Spleen (tissue), 11 donors: Measurements from ENCODE around the gene ZFYVE28. TPM values are rescaled to one million over a fixed set of nuclear protein-coding genes. Genes with fewer than 3 reads are reported as not detected.

Experiments
- DNase-seq: peaks from one replicate; pipeline ENCODE4 v3.0.0-alpha.2; 2020
- H3K27ac ChIP-seq, 8 donors: fragments of 200-600 bp; sonication (generic) in 7 of 8; 1 replicate in 4 of 8; 2 replicates in 4 of 8; pipeline versions ENCODE4 v1.5.0 to v1.8.0; 2016 to 2021; ENCODE audit warnings: inconsistent platforms in 4 of 8, mild to moderate bottlenecking in 4 of 8, moderate library complexity in 1 of 8
- H3K27me3 ChIP-seq, 7 donors: fragments of 200-600 bp; sonication (generic) in 6 of 7; replicated peaks in 1 of 7; 1 replicate in 4 of 7; 2 replicates in 3 of 7; pipeline versions ENCODE4 v1.5.0 to v1.8.0; 2016 to 2021; ENCODE audit warnings: inconsistent platforms in 3 of 7, mild to moderate bottlenecking in 1 of 7
- H3K36me3 ChIP-seq, 6 donors: fragments of 200-600 bp; sonication (generic) in 5 of 6; 1 replicate in 4 of 6; 2 replicates in 2 of 6; pipeline versions ENCODE4 v1.5.0 to v1.8.0; 2016 to 2021; ENCODE audit warnings: inconsistent platforms in 2 of 6
- H3K4me1 ChIP-seq, 6 donors: fragments of 200-600 bp; sonication (generic) in 5 of 6; 1 replicate in 3 of 6; 2 replicates in 3 of 6; pipeline versions ENCODE4 v1.5.0 to v1.8.0; 2016 to 2021; ENCODE audit warnings: inconsistent platforms in 3 of 6
- H3K4me3 ChIP-seq, 8 donors: fragments of 200-600 bp; sonication (generic) in 7 of 8; 1 replicate in 4 of 8; 2 replicates in 4 of 8; pipeline versions ENCODE4 v1.5.0 to v1.8.0; 2016 to 2021; ENCODE audit warnings: inconsistent platforms in 4 of 8, mild to moderate bottlenecking in 4 of 8, moderate library complexity in 2 of 8
- H3K9me3 ChIP-seq, 8 donors: fragments of 200-600 bp; sonication (generic) in 7 of 8; 1 replicate in 4 of 8; 2 replicates in 4 of 8; pipeline versions ENCODE4 v1.5.0 to v1.8.0; 2016 to 2021; ENCODE audit warnings: inconsistent platforms in 4 of 8
- CTCF ChIP-seq, 11 experiments: fragments of 200-600 bp in 7 of 11; fragments of 450-650 bp in 4 of 11; sonication (generic) in 4 of 11; IDR thresholded peaks in 8 of 11; conservative IDR thresholded peaks in 3 of 11; 1 replicate in 7 of 11; 2 replicates in 4 of 11; pipeline versions ENCODE4 v1.4.0 to v1.8.0; 2016 to 2021; ENCODE audit warnings: antibody characterized with exemption in 11 of 11, inconsistent platforms in 4 of 11, mild to moderate bottlenecking in 1 of 11
- POLR2A ChIP-seq, 3 donors: fragments of 450-650 bp; IDR thresholded peaks; one replicate each; pipeline ENCODE4 v1.5.1; 2017; ENCODE audit warnings: antibody characterized with exemption in 3 of 3, mild to moderate bottlenecking in 1 of 3
- POLR2AphosphoS5 ChIP-seq, 3 donors: sonication (generic); formaldehyde crosslinking; IDR thresholded peaks; one replicate each; pipeline ENCODE4 v1.5.1; 2017; ENCODE audit warnings: antibody characterized with exemption in 3 of 3
- WGBS, 5 donors: extraction: QIAGEN DNeasy Blood & Tissue Kit in 3 of 5; methylation state at CpG; one replicate each; pipeline versions ENCODE4 v1.1.5 to v1.1.7; 2013 to 2018; 5-methylcytosine and 5-hydroxymethylcytosine counted together
- intact Hi-C: fragments of 100-400 bp; cut with DNase I; formaldehyde crosslinking; loops from one replicate; pipeline ENCODE4 v1.15.0; 2023; ENCODE audit warnings: low total_unique reads
- polyA plus RNA-seq, 3 donors: library from polyadenylated mRNA; stranded (reverse); fragments of 200-250 nt; gene quantifications; one replicate each; pipeline ENCODE4 v1.2.1, GENCODE V29; 2013
- total RNA-seq, 7 donors: library from RNA; depleted of rRNA in 3 of 7; stranded (reverse); fragments of >200 nt in 3 of 7; fragmentation: NEBNext Ultra II Directional in 4 of 7; extraction: Animal tissue kit (Norgen Biotek cat#: 25700) in 4 of 7; gene quantifications; one replicate each; pipeline versions ENCODE4 v1.1.0 to v1.2.1, GENCODE V29; 2016 to 2021
- donor health status: healthy with polysubstance abuse.
- donor health status: DM: no; HTN: no; CAD: no; lungs with moderate emphysema.
- donor health status: DM: no; HTN: no; CAD: no.
- donor health status: Bipolar disorder and iron deficiency.
- donor health status: healthy.
- donor health status: DM: no; HTN: no; CAD: no.
- donor health status: DM: yes; HTN: yes; CAD: no.

ZFYVE28 gene
- total and polyA plus RNA-seq, 10 donors = 2.7 to 31.3 (median 12.6) TPM

- Histone ChIP-seq H3K36me3 (no peaks in the 10 kb centered on the region), H3K9me3 (no peaks in the 10 kb centered on the region), H3K4me3 (peak overlapping the region in 4 of 8 donors; percentile 25 to 61 (median 32)), H3K27ac (no peak overlapping the region), H3K4me1 (peaks cover 12 to 28% (median 21%) of the 10 kb centered on the region in 6 donors), H3K27me3 (peaks cover 0 to 23% (median 3%) of the 10 kb centered on the region in 7 donors)
- intact Hi-C loops = no loop called here
- DNase-seq = no peak
- WGBS, 5 donors = 46 to 85% (median 53%) methylated on average over 11 to 15 of the region's 15 CpGs
- TF ChIP-seq CTCF (IDR thresholded peaks at IDR 0.05 in 8 of 11, conservative IDR thresholded peaks at IDR 0.05 in 3 of 11) (no peak), POLR2A (IDR thresholded peaks at IDR 0.05) (no peak), POLR2AphosphoS5 (IDR thresholded peaks at IDR 0.05) (no peak)
Observed at GRCh38 chr4:2401610-2401983, 16.8 kb downstream of the ZFYVE28 start.

GRCh38 chr4:2400841-2401609 is 17.4 kb downstream of the ZFYVE28 start:
- H3K9me3 ChIP-seq = no peaks in the 10 kb centered on the region
- DNase-seq = no peak
- TF ChIP-seq POLR2AphosphoS5 (IDR thresholded peaks at IDR 0.05) (no peak), POLR2A (IDR thresholded peaks at IDR 0.05) (no peak), CTCF (IDR thresholded peaks at IDR 0.05 in 8 of 11, conservative IDR thresholded peaks at IDR 0.05 in 3 of 11) (no peak)
- H3K4me1 ChIP-seq = peaks cover 12 to 28% (median 21%) of the 10 kb centered on the region in 6 donors
- H3K27me3 ChIP-seq = peaks cover 0 to 23% (median 3%) of the 10 kb centered on the region in 7 donors
- WGBS, 5 donors = 63 to 80% (median 75%) methylated on average over 8 to 15 of the region's 15 CpGs
- intact Hi-C loops = no loop called here
- H3K27ac ChIP-seq = no peak overlapping the region
- H3K36me3 ChIP-seq = no peaks in the 10 kb centered on the region
- H3K4me3 ChIP-seq = no peak overlapping the region

GRCh38 chr4:2399631-2400190 is 18.7 kb downstream of the ZFYVE28 start:
- Histone ChIP-seq H3K9me3 (no peaks in the 10 kb centered on the region), H3K27me3 (peaks cover 0 to 24% (median 3%) of the 10 kb centered on the region in 7 donors), H3K27ac (no peak overlapping the region), H3K4me1 (peaks cover 12 to 39% (median 21%) of the 10 kb centered on the region in 6 donors), H3K36me3 (no peaks in the 10 kb centered on the region), H3K4me3 (no peak overlapping the region)
- intact Hi-C loops = no loop called here
- no peak for DNase-seq
- WGBS, 5 donors = 76 to 83% (median 78%) methylated on average over 15 to 28 of the region's 28 CpGs
- TF ChIP-seq POLR2A (IDR thresholded peaks at IDR 0.05) = no peak
- no peak for TF ChIP-seq POLR2AphosphoS5 (IDR thresholded peaks at IDR 0.05)
- TF ChIP-seq CTCF (IDR thresholded peaks at IDR 0.05 in 8 of 11, conservative IDR thresholded peaks at IDR 0.05 in 3 of 11) = no peak

GRCh38 chr4:2399216-2399615 is 19.2 kb downstream of the ZFYVE28 start:
- Histone ChIP-seq H3K4me3 (no peak overlapping the region), H3K4me1 (peaks cover 12 to 44% (median 22%) of the 10 kb centered on the region in 6 donors), H3K27ac (no peak overlapping the region), H3K9me3 (no peaks in the 10 kb centered on the region), H3K27me3 (peaks cover 0 to 29% (median 3%) of the 10 kb centered on the region in 7 donors), H3K36me3 (no peaks in the 10 kb centered on the region)
- no peak for TF ChIP-seq POLR2AphosphoS5 (IDR thresholded peaks at IDR 0.05)
- DNase-seq = no peak
- 84 to 94% (median 88%) methylated on average over 9 to 10 of the region's 10 CpGs for WGBS, 5 donors
- intact Hi-C loops = no loop called here
